ENCODE measurements around the gene SLC22A25.

DNA sequence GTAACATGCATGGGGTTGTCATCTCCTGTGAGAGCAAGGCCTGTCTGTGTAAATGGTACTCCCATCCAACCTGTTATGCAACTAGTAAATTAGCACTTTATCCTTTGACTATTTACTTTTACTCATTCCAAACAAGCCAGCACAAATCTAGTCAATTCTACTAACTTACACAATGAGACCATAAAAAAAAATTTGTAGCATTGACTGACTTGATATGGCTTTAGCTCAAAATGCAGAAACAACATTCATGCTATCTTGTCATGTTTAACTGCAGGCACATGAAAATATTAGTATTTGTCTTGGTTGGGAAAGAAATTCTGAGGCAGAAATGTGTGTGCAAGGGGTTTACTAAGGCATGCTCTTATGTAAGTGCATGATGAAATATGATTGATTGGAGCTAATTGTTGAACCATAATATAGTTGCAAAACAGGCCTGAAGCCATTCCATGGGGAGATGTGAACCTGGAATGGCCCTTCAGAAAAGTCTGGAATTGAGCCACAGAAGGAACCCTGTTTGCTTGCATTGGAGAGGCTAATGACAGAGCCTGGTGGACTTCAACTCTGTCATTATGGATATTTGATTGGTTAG, 2.5 kb downstream of the SLC22A25 start:
- TF ChIP-seq MYC (IDR thresholded peaks at IDR 0.05; ENCODE audit: low read depth, low read length) (no peak), CTCF (IDR thresholded peaks at IDR 0.05; ENCODE audit: low read depth, low read length) (no peak), POLR2A (IDR thresholded peaks at IDR 0.05; ENCODE audit: extremely low read depth, insufficient read length) (no peak)

All from NB4 (cell line).